Breast epithelium (tissue), 3 donors: Measurements from ENCODE around the gene CELA3B.

Experiments used
- POLR2A ChIP-seq: fragments of 450-650 bp; IDR thresholded peaks from one replicate; pipeline ENCODE4 v1.6.1; 2016; ENCODE audit warnings: antibody characterized with exemption, mild to moderate bottlenecking, moderate library complexity
- POLR2AphosphoS5 ChIP-seq, 3 donors: sonication (generic); formaldehyde crosslinking; IDR thresholded peaks; one replicate each; pipeline ENCODE4 v1.6.1; 2017; ENCODE audit warnings: antibody characterized with exemption in 3 of 3
- TF ChIP-seq, protein P1 (sequence below), 3 donors: fragments of 450-650 bp; IDR thresholded peaks; one replicate each; pipeline ENCODE4 v1.5.1; 2016 to 2017; ENCODE audit warnings: antibody characterized with exemption in 3 of 3, mild to moderate bottlenecking in 3 of 3, moderate library complexity in 3 of 3

DNA sequence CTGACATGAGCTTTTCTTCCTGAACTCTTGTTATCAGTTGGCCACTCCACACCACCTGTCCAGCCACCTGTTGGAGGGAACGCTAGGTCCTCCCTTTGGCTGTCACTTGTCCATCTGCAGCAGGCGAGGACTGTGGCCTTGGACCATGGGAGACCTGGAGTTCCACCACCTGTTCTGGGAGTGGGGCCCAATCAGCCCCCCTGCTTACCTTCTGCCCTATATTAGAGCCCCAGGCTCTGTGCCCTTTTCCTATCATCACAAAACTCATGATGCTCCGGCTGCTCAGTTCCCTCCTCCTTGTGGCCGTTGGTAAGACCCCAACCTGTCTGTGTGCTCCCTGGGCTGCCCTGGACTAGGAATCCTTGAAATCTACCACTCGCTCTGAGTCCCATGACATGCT is 24.6 kb downstream of the CELA3B start, which contains the start of gene CELA3A:
- TF ChIP-seq POLR2A (no peak), POLR2AphosphoS5 (IDR thresholded peaks at IDR 0.05) (no peak)
- TF ChIP-seq, protein P1, sequence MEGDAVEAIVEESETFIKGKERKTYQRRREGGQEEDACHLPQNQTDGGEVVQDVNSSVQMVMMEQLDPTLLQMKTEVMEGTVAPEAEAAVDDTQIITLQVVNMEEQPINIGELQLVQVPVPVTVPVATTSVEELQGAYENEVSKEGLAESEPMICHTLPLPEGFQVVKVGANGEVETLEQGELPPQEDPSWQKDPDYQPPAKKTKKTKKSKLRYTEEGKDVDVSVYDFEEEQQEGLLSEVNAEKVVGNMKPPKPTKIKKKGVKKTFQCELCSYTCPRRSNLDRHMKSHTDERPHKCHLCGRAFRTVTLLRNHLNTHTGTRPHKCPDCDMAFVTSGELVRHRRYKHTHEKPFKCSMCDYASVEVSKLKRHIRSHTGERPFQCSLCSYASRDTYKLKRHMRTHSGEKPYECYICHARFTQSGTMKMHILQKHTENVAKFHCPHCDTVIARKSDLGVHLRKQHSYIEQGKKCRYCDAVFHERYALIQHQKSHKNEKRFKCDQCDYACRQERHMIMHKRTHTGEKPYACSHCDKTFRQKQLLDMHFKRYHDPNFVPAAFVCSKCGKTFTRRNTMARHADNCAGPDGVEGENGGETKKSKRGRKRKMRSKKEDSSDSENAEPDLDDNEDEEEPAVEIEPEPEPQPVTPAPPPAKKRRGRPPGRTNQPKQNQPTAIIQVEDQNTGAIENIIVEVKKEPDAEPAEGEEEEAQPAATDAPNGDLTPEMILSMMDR (IDR thresholded peaks at IDR 0.05) = no peak
